ENCODE results near the gene NEUROD2.

The NEUROD2 gene

GRCh38 chr17:39580082-39580468 is 27.6 kb downstream of the NEUROD2 start:
- no peak for DNase-seq (ENCODE audit: low read depth in 2 of 2)

GRCh38 chr17:39579318-39580081 is 28.2 kb downstream of the NEUROD2 start:
- no peak for DNase-seq (ENCODE audit: low read depth in 2 of 2)

DNA sequence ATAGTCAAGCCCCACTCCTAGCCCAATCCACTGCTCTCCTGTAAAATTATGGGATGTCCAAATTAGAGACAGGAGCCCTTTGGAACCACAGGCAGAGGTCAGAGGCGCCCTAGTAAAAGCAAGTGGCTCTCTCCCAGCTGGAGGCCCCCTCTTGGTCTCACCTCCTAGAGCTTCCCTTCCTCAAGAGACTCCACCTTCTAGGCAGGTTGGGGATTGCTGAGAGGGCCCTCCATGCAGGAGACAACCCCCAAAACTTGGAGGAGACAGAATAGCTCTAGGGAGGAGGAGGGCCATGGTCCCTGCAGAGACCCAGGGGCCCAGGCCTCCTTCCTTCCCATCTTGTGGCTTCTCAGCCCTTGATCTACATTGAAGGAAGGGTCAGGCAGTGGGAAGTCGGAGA is 29.4 kb downstream of the NEUROD2 start:
- DNase-seq (ENCODE audit: low read depth in 2 of 2): no peak

GRCh38 chr17:39576187-39576586 is 31.5 kb downstream of the NEUROD2 start:
- no peak for DNase-seq (ENCODE audit: low read depth in 2 of 2)

- DNase-seq (ENCODE audit: low read depth in 2 of 2): peak in 1 of 2 experiments; percentile 16
Measured at GRCh38 chr17:39573447-39574298, 34.0 kb downstream of the NEUROD2 start.

DNA sequence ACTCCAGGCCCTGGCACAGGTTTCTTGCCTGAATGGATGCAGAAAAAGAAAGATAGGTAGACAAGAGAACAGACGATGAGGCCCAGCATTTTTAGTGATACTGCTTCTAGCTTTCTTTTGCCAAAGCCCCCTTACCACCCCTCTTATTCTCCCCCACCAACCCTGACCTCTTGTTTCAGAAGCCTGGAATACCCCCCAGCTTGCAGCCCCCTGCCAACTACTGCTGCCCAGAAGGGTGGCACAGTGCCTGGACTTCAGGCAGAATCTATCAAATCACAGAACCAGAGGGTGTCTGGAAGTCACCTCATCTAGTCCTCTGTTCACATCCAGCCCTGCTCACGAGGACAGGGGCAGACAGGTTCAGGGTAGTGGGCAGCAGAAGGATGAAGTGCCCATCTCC is 35.6 kb downstream of the NEUROD2 start:
- no peak for DNase-seq (ENCODE audit: low read depth in 2 of 2)

- no peak for DNase-seq (ENCODE audit: low read depth in 2 of 2)
Measured at GRCh38 chr17:39569126-39569525, 38.6 kb downstream of the NEUROD2 start.

GRCh38 chr17:39568702-39569101 is 39.0 kb downstream of the NEUROD2 start:
- DNase-seq (ENCODE audit: low read depth in 2 of 2): no peak

- no peak for DNase-seq (ENCODE audit: low read depth in 2 of 2)
Measured at GRCh38 chr17:39566094-39566850, 41.4 kb downstream of the NEUROD2 start.

GRCh38 chr17:39564211-39564848 is 43.4 kb downstream of the NEUROD2 start:
- no peak for DNase-seq (ENCODE audit: low read depth in 2 of 2)

- no peak for DNase-seq (ENCODE audit: low read depth in 2 of 2)
Measured at GRCh38 chr17:39563476-39563875, 44.2 kb downstream of the NEUROD2 start.

- DNase-seq (ENCODE audit: low read depth in 2 of 2): no peak
Measured at GRCh38 chr17:39562976-39563375, 44.7 kb downstream of the NEUROD2 start.

- no peak for DNase-seq (ENCODE audit: low read depth in 2 of 2)
Measured at GRCh38 chr17:39562395-39562794, 45.3 kb downstream of the NEUROD2 start.

GRCh38 chr17:39556423-39556822 is 51.3 kb downstream of the NEUROD2 start:
- no peak for DNase-seq (ENCODE audit: low read depth in 2 of 2)

GRCh38 chr17:39555368-39555767 is 52.4 kb downstream of the NEUROD2 start:
- DNase-seq (ENCODE audit: low read depth in 2 of 2): no peak
